Measurements from ENCODE around the gene DNAJB12.
"Not testable (repeated sequence)": the region's sequence is repeated elsewhere in the genome, so short reads cannot be mapped to it uniquely, and the experiment has no call there.

Gene DNAJB12

DNA sequence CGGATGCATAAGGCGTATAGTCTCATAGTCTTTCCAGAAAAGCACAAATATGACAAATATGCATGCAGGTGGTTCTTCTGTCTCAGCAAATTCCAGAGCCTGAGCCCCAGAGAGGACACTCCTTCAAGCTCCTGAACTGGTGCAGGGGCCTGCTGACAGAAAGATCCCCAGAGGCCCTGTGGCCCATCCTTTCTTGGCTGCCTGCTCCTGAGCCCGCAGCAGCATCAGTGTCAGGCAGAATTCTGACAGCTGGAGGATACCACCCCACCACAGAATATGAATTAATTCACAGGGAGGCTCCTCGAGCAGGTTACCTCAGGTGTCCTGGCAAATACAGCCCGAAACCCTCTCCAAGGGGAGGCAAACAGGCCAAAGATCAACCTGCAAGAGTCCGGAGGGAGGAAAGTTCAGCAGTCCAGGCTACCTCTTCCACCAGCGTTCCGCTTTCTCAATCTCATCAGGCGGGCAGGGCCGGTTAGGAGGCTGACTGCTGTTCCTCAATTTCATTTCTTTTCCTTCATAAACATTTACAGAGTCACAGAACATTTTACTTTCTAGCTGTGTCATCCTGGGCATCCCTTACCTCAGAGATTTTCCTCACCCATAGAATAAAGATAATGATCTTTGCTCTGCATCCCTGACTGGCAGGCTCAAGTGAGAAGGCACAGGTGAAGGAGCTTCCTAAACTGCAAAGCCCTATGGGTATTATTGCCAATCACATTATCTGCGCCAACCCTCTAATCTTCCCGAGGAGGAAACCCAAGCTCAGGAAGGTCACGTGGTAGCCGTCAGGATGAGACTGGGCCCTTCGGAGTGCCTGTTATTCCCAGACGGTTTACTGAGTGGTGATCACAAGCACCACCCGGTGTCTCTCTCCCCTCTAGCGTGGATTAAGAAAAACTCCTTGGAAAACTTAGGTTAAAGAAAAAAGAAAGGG, 1.4 kb downstream of the DNAJB12 start:
- no peak for DNase-seq

DNA sequence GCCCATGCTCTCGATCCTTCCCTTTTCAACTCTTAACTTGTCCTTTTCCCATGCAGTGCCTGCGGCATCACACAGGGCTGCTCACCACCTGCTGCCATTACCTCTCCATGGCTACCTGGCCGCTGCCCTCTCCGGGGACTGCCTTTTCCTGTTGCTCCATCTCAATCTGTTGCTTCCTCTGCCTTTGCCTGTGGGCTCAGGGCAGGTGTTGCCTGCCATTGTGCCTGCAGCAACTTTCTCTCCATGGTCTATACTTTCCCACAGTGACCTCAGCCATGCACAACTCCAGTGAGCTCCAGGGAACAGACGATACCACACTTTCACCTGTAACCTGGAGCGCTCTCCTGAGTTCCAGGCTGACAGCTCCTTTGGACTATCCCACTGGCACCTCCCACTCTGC, 3.2 kb downstream of the DNAJB12 start:
- no peak for DNase-seq

DNA sequence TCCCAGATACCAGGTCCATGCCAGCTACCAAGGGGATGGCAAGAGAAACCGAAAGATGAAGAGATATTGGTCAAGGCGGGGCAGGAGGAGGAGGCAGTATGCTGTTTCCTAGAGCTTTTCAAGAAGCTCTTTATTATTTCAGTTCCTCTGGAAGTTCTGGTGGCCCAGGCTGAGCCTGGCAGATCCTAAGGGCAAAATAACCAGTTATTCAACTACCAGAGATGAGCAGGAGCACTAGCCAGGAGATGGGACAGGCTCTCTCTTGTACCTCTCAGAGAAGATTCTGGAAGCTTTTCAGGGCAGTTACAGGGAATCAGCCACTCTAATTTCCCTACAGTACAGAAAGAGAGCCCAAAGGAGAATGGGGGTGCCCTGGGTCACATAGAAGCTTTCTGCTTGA, 5.3 kb downstream of the DNAJB12 start:
- no peak for DNase-seq

DNA sequence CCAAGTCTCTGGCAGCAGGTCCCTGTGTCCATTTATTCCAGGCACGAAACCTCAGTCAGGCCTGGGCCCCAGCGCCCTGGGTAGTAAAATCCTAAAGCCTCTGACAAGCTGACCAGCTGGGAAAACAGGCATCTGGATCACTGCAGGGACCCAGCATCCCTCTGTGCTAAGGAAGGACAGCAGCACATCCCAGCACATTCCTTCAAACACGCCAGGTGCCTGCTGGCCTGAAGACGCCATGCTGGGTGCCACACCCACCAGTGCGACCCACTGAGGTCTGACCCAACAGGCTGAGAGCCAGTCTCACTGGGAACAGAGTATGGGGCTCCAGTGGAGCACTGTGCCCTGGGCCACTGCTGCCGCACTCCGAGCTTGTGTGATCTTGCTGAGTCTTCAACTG, 6.4 kb downstream of the DNAJB12 start:
- DNase-seq: no peak

DNA sequence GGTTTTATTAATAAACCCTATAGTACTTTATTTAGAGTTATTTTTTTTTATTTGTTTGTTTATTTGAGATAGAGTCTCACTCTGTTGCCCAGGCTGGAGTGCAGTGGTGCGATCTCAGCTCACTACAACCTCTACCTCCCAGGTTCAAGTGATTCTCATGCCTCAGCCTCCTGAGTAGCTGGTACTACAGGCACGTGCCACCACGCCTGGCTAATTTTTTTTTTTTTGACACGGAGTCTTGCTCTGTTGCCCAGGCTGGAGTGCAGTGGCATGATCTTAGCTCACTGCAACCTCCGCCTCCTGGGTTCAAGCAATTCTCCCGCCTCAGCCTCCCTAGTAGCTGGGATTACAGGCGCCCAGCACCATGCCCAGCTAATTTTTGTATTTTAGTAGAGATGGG, 8.6 kb downstream of the DNAJB12 start:
- not testable (repeated sequence) for DNase-seq

DNA sequence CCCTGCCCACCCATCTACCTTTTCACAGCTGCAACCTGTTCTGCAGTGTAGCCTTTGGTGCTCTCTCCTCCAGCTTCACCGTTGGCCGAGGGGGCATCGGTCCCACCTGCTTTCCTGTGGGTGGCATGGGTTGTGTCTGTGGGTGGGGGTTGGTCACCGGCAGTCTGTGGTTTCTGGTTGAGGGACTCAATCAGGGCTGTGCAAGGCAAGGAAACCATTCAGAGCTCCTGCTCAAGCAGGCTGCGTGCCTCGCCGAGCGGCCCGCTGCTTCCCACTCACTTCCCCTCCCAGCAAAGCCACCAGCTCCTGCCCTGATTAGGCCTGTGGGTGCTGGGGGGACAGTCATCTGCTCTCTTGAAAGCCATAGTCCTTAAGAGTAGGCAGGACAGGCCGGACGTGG, 9.8 kb downstream of the DNAJB12 start:
- no peak for DNase-seq

DNA sequence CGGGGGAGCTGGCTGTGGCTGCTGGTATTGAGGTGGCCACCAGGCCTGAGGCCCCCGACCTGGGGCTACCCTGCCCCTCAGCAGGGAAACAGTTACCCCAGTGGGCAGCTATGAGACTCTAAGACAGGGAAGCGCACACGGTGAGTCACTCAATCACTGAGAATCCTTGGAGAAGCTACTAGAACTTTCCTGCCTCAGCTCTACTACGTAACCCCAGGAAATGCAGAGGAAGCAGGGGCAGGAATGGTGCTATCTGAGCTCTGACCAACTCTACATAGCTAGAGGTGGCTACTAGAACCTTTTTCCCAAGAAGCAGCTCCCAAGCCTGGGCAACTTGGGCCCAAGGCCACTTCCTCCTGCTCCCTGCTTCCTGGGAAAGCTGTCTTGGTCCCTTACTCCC, 11.8 kb downstream of the DNAJB12 start:
- no peak for DNase-seq

DNA sequence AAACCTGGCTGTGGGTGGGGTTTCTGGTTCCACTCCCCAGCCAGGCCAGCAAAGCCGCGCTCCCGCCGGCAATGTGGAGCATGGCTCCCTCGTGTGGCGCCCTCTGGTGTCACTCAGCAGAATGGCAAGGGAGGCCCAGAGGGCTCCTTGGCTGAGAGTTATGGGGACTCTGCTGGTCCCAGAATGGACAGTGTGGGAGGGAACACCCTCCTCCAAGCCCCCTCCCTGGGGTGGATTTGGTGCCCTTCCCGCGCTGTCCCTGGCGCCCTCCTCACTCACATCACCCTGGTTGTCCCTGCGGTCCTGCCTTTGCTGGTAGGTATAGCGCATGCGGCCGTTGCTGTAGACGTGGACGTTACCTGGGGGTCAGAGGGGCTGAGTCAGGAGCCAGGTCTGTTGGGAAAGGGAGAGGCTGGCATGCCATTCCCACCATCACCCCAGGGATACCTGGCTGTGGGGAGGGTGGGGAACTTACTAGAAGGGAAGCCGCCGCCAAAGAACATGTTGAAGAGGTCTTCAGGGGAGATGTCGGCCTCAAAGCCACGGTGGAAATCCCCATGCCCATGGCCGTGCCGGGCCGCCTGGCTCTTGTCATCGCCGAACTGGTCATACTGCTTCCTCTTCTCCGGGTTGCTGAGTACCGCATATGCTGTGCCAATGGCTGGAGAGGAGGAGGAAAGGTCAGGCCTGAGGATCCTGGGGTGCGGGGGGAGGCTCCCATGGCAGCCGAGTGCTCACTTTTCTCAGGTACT, 14.0 kb downstream of the DNAJB12 start:
- DNase-seq: peak; percentile 48

DNA sequence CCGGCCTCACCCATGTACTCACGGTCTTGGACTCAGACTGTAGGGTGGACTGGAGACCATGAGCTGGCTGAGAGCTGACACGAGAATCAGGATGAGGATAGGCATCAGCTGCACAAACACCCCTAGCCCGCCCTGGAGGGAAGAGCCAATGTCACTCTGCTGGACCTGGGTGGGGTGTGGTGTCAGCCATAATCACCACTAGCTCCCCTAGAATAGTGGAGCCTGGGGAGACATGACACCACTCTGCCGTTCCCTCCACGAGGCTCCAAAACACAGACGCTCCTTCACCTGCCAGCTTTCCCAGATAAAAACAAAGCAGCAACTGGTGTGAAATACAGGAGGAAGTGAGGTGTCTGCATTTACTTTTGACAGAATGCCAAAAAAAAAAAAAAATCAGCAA, 16.5 kb downstream of the DNAJB12 start:
- no peak for DNase-seq

DNA sequence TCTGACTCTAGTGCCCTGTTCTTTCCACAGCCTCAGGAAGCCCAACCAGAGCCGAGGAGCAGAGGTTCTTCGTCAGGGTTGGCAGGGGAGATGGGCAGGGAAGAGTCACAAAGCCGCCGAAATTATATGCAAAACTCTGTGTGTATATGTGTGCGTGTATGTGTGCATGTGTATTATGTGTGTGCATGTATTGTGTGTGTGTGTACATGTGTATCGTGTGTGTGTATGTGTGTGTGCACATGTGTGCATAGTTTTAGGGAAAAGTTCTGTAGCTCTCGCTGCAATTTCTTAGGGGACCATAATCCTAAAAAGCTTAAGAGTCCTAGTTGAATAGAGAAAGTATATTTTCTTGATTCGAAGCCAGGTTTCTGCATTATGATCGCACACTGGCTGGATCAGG, 17.0 kb downstream of the DNAJB12 start:
- no peak for DNase-seq

DNA sequence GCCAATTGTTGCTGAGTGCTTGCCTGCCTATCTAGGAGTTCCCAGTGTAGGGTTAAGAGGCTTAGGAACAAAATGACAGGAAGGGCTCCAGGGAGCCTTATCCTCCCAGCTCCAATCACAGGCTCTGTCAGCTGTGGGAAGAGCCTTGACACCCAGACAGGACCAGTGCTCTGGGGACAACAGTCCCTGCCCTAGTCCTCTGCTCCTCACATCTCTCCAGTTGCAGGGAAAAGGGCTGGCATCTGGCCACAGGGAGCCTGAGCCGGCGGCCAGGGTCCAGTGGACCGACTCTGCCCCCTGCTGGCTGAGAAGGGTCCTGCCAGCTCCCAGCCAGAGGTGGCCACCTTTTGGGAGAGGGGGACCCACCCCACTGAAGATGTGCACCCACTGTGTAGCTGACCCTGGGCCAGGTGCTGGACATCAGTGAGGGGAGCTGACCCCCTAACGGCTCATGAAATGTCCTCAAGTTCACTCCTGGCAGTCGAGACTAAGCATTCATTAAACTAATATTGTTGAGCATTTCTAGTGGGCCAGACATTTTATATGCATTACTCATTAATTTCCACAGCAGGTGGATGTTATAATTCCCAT, 17.6 kb downstream of the DNAJB12 start:
- DNase-seq: peak; percentile 45

DNA sequence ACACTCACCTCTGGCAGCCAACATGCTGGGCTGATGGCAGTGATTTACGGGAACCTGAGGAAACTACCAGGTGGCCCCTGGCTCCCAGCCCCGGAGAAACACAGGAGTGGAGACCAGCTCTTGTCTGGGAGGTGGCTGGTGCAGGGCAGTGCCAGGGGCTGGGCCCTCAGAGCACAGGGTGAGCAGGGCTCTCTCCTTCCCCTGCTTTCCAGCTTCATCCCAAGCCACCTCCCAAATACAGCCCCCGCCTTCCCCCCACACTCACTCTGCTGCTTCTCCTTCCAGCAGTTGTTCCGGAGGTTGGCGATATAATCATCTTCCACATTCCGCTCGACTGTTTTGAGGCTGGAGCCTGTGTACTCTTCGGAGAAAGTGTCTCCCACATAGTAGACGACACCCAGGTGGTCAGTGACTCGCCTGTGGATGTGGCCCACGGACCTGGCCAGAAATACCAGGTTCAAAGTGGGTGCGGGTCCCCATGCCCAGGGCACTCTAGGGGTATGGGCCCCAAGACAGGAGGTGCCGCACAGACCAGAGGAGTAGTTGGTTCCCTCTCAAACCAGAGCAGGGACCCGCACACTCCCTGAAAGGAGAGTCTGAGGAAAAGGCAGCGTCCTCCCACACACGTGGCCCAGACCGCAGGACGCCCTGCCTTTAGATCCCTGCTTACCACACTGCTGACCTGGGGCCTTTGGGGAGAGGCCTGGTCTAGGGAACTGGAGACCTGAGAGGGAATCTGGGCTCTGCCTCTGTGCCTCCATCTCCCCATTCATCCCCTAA, 18.3 kb downstream of the DNAJB12 start:
- no peak for DNase-seq

DNA sequence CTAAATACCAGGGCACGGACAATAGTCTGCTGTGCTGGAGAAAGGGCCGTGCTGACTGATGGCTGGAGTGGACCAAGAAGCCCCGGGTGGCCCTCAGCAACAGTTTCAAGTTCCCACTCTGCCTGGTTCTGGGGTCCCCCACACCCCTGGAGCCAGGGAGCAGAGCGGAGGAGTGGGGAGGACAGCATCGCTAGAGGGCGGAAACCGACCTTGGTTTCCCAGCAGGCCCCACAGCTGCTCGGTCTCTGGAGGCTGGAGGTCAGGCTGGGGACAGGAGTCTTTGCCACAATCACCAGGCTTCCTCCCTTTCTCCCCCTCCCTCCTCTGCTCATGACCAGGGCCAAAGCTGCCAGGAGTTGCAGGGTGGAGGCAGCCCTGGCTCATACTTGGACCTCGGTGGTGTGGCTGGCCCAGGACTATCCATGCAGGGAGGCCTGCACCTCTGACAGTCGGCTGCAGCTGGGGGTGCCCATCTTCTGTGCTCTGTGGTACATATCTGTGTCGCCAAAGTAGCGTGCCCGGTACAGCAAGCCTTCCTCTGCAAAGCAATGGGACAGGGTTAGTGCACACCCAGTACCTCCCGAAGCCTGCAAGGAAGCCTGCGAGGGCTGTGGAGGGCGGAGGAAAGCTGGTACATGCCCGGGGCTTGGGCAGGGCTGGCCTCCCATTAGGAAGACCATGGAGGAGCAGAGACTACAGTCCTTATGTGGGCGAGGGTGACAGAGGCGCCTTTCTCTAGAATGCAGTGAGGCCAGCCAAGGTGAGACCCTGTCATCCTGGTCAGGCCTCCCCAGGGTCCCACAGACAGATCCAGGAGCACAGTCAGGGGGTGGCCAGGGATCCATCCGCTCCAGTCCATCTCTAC, 19.1 kb downstream of the DNAJB12 start:
- no peak for DNase-seq

DNA sequence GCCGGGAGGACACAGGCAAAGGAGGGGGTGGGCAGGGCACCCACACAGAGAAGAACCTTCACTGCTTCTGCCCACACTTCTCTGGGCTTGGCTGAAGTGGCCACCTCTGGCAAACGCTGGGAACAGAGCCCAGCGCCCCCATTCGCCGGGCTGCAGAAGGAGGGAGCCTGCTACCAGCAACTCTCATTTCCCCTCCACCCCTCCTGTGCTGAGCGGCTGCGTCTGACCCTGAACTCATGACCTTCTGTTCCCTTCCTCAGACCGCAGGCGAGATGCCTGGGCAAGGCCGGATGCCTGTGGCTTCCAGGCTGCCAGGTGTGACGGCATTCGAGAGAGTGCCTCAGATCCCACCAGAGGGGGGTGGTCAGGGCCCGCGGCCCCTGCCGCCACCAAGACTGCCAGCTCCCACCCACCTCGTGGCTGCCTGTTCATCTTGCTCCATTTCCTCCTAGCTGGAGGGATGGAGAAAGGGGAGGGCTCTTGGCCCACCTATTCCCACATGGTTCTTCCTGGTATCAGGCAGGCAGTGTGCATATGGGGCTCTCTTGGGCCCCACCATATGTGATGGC, 19.8 kb downstream of the DNAJB12 start:
- no peak for DNase-seq

DNA sequence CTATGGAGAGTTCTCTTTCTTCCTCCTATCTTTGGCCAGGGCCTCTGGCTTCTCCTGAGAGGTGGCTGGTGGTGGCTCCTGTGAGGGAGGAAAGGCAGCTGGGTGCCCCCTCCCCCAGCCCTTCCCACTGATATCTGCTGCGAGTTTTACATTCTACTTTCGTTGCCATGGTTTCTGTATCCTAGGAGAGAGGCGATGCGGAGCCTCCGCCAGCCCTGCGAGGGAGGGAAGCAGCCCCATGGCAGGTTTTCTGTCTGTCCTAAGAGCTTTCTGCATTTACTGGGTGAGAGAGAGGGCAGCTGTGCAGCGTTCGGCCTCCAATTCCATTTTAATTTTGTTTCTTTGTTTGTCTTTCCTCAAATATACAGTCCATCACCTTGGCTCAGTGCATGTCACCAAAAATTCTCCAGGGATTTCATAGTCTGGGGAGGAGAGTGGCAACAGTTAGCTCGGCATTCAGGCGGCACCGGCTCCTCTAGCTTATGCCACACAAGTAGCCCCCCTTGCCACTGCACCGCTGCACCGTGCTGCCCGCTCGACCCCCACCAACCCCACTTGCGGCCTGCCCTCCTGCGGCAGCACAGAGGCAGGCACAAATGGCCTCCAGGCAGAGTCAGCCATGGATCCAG, 20.4 kb downstream of the DNAJB12 start:
- DNase-seq: no peak

DNA sequence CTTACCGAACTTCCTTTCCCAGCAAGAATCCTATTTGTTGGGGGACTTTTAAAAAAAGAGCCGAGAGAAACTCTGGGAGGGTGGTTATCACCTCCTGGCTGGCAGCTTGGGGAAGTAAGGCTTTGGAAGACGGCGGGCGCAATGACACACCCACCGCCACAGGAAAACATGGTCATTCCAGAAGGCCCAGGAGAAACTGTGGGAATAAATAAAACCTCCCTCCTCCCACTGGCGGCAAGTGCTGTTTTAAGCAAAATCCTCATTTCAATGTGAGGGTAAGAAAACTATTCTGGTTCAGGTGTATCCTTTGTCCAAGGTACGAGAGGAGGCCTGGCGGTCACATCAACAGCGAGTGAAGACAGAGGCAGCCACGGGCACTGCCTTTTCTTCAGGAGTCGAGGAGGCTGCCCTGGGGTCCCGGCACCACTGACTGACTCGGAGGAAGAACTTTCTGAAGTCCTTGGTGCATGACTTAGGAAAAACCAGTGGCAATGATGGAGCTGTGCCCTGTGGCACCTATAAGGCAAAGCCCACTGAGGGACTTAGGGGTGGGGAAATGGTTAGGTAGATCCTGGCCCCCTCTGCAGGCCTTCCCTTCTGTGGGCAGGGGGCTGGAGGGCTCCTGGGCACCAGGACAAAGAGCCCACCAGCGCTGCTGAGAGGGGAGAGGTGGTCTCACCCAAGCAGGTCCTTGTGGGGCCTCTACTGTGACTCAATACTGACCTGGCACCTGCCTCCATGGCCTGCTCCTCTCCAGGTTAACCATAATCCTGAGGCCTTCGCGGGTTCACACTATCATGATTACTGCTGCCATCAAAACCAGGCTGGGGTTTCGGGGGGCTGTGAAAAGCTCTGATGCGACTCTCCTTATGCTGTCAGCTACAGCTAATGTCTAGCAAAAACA, 21.4 kb downstream of the DNAJB12 start:
- DNase-seq: no peak

DNA sequence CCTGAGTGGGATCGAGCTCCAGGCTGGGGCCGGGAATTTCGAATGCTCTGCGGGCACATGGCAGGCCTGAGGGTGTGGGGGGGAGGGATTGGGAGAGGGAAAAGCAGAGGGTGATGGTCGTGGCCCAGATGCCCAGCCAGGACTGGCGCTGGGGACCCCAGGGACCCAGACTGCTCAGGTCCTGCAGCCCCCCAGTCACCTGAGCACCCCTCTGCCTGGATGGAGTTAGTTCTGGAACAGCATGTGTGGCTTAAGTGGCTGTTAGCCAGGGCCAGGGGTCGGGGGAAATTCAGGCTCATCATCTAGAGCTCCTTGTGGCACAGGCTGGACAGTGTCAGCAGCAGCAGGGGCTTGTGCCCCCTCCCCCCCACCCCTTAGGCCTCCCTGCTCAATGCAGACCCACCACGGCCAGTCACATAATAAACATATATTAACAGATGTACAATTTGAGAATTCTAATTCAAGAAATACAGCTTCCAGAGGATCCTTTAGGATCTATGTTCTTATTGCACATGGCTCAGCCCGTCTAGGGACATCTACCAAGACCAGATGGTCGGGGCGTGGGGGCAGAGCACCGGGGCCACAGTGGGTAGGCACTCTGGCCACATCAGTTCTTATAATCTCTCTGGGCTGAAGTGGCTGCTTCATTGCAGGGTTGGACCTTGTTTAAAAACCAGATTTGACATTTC, 22.2 kb downstream of the DNAJB12 start:
- DNase-seq: no peak

DNA sequence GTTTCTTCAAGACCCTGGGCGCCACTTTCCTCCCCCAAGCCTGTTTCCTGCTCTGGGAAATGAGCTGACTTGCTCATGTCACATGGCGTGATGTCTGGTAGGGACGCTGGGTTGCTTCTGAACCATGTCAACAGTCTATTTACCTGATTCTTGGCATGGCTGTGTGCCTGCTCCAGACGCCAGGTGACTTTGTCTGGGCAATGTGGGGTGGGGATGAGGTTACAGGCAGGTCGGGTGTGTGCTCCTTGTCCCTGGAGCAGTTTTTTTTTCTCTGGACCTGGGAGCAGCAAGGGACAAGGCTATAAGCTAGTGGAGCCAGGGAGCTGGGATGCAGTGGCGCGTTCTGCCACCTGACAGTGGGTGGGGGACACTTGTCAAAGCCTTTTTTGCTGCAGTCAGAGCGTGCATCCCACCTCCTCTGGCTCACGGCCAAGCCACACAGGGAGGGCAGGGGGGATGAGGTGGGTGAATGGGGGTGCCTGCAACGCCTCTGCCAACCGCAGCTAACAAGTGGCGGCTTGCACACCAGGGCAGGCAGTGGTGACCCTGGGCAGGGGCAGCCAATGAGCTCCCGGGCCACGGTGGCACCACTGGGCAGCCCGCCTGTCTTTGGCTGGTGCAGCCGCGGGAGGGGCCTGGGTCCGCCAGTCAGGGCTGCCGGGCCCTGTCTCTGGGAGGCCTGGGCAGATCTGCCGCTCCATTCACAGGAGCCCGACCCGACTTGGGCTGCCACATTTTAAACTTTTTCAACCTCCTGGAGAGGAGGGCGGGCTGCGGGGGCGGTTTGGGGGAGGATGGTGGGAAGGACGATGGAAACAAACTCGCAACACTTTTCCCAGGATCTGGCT, 22.9 kb downstream of the DNAJB12 start:
- no peak for DNase-seq

Data from T1000 (cell line).